ENCODE data around the gene UBC.
"Not testable (repeated sequence)": the region's sequence is repeated elsewhere in the genome, so short reads cannot be mapped to it uniquely, and the experiment has no call there.

- TF ChIP-seq POLR2A (IDR thresholded peaks at IDR 0.05; ENCODE audit: low read depth, low read length); POLR2AphosphoS5 (IDR thresholded peaks at IDR 0.05; ENCODE audit: low read depth, low read length); TAF1 (IDR thresholded peaks at IDR 0.05; ENCODE audit: borderline replicate concordance, low read depth, low read length): not testable (repeated sequence)
Measured at GRCh38 chr12:124887766-124888165, 26.7 kb downstream of the UBC start.
